GM18502 (cell line): ENCODE results near the gene DNAAF5.

Experiments
- ATAC-seq: cut with Tn5 transposase; IDR thresholded peaks from one replicate; pipeline ENCODE4 v1.9.1; 2021; ENCODE audit warnings: mild to moderate bottlenecking; ENCODE audit not compliant: unreplicated experiment, poor library complexity

DNAAF5 gene

DNA sequence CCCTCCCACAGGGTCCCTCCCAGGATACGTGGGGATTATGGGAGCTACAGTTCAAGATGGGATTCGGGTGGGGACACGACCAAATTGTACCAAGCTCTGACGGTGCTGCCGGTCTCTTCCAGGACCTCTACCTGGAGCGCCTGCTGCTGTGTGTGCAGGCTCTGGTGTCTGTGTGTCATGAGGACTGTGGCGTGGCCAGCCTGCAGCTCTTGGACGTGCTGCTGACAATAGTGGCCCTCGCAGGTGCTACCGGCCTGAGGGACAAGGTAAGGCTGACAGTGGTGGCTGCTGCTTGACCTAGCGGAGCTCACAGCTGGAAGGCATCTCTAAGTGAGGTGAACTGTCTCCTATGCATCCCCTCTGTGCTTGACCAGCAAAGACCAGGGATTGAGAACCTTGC, 35.1 kb downstream of the DNAAF5 start:
- ATAC-seq = no peak

DNA sequence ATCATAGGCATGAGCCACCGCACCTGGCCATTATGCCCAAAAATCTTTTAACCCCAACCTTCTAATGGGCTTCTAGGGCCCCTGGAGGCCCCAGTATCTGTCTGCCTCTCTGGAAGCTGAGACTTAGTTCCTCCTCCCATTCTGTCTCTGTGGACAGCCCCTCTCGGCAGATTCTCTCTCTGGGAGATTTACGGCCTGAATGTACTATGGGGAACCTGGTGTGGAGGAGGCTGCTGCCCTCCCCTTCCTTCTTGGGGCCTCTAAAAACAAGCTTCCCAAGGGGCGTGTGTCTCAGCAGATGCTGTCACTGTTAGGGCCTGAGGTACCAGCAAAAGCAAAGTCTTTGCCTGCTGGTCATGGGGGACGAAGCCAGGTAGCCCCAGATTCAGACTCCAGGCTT, 36.4 kb downstream of the DNAAF5 start:
- ATAC-seq = no peak

DNA sequence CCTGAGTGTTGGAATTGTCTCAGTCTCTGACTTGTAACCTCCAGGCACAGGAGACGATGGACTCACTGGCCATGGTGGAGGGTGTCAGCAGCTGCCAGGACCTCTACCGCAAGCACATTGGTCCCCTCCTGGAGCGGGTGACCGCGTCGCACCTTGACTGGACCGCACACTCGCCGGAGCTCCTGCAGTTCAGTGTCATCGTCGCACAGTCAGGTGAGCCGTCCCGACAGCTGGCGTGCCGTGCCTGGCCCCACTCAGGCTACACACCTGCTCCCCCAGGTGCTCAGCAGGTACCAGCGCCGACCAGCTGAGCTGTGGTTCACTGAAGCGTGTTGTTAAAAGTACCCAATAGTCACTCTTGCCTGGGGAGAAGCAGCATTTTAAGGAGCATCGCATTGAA, 37.3 kb downstream of the DNAAF5 start:
- ATAC-seq = no peak

- ATAC-seq = no peak
These were observed 38.9 kb downstream of the DNAAF5 start for GRCh38 chr7:765383-765782.

DNA sequence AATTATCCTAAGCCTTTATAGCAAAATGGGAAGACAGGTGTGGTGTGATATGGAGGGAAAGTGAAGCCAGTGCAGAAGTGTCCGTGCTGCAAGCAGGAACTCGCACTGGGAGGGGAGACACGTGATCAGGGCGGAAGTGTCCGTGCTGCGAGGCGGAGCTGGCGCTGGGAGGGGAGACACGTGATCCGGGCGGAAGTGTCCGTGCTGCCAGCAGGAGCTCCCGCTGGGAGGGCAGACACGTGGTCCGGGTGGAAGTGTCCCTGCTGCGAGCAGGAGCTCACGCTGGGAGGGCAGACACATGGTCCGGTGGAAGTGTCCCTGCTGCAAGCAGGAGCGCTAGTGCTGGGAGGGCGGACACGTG, 41.1 kb downstream of the DNAAF5 start:
- ATAC-seq = no peak

- no peak for ATAC-seq
These were observed 41.6 kb downstream of the DNAAF5 start for GRCh38 chr7:767941-768731.

DNA sequence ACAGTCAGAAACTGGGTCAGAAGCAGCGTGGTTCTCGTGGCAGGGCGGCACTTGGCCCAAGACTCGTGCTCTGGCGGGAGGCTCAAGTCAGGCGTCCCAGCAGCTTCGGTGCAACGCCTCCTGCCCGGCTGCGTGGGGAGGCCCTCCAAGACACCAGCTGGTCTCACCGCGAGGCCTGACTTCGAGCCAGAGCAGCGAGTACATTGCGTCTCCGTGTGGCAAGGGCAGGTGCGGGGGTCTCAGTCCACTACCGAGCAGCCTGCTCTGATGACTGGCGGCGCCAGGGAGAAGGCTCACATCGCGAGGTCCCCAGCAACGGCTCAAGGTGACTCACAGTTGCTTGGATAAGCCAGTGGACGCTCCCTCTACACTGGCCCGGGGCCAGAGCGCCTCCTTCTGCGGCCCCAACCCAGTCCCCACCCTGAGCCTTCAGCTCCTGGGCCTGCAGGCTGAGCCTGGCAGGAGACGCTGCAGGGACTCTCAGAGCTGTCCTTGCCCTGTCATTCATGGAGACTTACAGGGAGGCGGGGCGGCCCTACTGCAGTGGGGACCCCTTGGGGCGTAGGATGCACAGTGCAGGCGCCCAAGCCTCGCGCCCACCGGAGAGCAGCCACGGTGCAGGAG, 42.5 kb downstream of the DNAAF5 start:
- ATAC-seq = no peak

DNA sequence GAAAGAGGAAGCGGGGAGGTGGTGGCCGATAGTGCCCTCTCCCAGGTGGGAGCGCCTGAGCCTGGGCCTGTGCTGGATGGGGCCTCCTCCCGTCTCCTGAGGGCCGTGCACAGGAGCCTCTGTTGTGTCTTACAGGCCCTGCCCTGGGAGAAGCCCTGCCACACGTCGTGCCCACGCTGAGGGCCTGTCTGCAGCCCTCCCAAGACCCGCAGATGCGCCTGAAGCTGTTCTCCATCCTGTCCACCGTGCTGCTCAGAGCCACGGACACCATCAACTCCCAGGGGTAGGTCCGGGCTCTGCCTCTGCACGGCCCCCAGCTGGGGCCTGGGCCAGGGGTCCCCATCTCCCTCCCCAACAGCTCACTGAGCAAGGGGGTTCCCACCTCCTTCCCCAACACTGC, 43.8 kb downstream of the DNAAF5 start:
- no peak for ATAC-seq

- no peak for ATAC-seq
These were observed 44.3 kb downstream of the DNAAF5 start for GRCh38 chr7:770741-771166.

DNA sequence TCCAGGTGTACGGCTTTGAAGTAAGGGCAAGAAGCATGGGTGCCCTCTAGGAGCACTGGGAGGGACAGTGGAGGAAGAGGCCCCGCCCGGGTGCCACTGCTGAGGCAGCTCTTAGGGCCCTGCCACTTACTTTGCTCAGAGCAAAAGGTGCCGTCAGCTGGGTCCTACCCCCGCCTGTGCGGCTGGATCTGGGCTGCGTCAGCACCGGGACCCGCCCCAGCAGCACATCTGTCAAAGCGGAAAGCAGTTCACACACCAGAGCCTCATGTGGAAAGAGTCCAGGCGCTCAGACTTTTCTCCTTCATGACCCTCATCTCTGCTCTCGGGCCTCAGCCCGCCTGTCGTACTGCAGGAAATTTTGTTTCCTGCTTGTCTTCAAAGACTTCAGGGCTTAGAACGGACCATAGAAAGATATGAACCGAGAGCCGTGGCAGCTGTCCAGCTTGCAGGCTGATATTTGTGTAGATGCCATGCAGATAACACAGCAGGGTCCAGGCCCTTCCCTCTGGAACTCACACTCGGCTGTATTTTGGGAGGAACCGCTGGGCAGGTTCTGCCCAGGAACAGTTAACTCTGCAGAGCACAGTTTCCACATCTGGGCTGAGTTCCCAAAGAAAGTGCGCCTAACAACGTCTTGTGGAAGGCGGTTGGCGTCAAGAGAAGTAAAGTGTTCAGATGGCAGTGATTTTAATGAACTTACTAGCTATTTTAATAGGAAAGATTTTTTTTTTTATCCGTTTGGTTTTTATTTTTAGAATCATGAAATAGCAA, 44.9 kb downstream of the DNAAF5 start:
- ATAC-seq = no peak

DNA sequence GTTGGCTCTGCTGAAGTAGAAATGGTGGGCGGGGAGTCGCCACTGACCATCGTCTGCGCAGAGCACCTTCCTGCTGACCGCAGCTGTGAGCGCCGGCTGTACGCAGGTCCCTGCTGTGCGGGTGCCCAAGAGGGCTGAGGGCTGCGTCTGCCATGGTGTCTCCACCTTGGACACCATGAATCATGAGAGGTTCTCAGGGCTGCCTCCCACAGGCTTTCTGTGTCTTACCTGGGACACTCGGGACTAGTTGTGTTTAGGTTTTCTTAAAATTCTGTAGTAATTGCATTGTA, 45.5 kb downstream of the DNAAF5 start:
- no peak for ATAC-seq

- no peak for ATAC-seq
These were observed 45.9 kb downstream of the DNAAF5 start for GRCh38 chr7:772392-772791.

DNA sequence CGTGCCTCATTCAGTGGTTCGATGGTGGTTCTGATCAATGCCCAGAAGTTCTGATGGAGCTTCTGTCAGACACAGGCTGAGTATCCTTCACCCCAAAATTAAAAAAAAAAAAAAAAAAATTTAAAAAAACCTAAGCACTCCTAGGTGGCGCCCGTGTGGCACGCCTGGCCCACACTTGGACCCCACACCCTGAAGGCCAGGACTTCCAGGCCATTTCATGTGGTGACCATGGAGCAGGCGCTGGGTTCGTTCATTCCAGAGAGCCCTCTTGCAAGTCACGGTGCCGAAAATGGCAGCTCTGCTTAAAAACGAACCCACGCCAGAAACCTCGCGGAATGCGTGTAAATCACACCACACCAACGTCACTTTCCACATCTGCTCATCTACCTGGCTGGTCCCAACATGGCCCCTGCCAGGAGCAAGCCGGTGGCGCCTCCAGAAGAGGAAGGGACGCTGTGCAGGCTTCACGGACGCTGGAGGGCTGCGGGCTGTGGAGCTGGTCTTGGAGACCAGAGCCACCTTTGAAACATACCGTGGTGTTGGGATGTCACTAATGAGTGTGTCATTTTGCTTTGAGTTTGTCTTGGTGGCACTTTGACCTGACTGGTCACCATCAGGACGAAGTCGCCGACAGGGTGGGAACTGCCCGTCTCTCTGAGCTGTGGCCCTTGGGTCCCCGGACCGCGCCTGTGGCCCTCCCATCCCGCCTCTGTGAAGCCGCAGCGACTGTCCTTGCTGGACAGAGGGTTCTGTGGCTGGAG, 46.5 kb downstream of the DNAAF5 start:
- no peak for ATAC-seq

DNA sequence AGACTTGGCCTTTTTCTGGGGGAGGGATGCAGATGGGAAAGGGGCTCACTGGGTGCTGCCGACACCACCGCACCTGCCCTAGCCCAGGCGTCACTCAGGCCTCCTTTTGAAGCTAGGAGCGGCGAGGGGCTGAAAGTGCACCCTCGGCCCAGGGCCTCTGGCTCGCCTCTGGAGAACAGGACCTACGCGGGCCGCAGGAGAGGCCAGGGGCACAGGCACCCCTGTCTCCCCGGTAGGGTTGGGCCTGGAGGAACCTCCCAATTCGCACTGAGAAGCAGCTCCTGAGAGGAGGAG, 47.1 kb downstream of the DNAAF5 start:
- no peak for ATAC-seq

- no peak for ATAC-seq
These were observed 47.9 kb downstream of the DNAAF5 start for GRCh38 chr7:774161-775109.

GRCh38 chr7:776381-776780, 49.9 kb downstream of the DNAAF5 start:
- no peak for ATAC-seq

- no peak for ATAC-seq
These were observed 50.7 kb downstream of the DNAAF5 start for GRCh38 chr7:776992-777727.

GRCh38 chr7:777728-778078, 51.2 kb downstream of the DNAAF5 start:
- no peak for ATAC-seq

DNA sequence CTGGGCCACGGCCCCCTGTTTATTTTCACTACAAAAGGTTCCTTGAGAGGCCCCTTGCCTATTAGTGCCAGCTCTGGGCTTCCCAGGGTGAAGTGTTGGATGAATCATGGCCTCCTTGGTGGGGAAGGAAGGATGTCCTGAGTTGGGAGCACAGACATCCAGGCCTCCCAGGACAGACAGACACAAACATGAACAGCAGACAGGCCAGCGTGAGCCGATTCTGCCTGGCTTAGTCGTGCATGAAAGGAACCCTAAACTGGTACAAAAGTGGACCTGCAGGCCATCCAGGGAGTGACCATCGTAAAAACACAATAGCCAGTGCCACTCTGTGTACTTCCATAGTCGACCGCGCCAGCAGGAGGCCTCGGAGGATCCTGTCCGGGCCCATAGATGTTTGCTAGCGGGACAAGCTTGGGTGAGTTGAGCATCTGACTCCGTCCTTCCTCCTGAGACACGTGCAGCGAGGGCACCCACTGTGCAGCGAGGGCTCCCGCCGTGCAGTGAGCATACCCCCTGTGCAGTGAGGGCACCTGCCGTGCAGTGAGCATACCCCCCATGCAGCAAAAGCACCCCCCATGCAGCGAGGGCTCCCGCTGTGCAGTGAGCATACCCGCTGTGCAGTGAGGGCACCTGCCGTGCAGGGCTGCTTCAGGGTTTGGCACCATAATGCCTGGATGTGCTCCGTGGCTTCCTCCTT, 51.9 kb downstream of the DNAAF5 start:
- no peak for ATAC-seq
